NCI-H1105 treated with DMSO at 0.1 percent for 48 hours (cell line): Measurements from ENCODE around the gene CRYBA2.

ENCODE experiments used
- DNase-seq: peaks from one replicate; lab custom pipeline; 2025; lab: John Stamatoyannopoulos, UW

Gene CRYBA2

GRCh38 chr2:218993345-218994315 lies at the start of gene CRYBA2:
Gene CRYBA2 (minus strand): TSS chr2:218993422. CDS start chr2:218993176, 246 bp downstream.
- peak; percentile 35 for DNase-seq

- DNase-seq = no peak
Measured at GRCh38 chr2:219042750-219043149, 49.5 kb upstream of the CRYBA2 start.

GRCh38 chr2:219042157-219042556 lies 48.9 kb upstream of the CRYBA2 start:
- DNase-seq = no peak

GRCh38 chr2:219041252-219041651 lies 48.0 kb upstream of the CRYBA2 start, which contains the start of gene CFAP65:
Gene CFAP65 (minus strand): TSS chr2:219041516. CDS start chr2:219039048, 2,468 bp downstream.
- peak; percentile 68 for DNase-seq

GRCh38 chr2:219038600-219038999 lies 45.4 kb upstream of the CRYBA2 start:
- DNase-seq = no peak

GRCh38 chr2:219037783-219038499 lies 44.7 kb upstream of the CRYBA2 start:
- DNase-seq = no peak

- no peak for DNase-seq
Measured at GRCh38 chr2:219035942-219036341, 42.7 kb upstream of the CRYBA2 start.

- no peak for DNase-seq
Measured at GRCh38 chr2:219034823-219035222, 41.6 kb upstream of the CRYBA2 start.

GRCh38 chr2:219032051-219032745 lies 39.0 kb upstream of the CRYBA2 start:
- DNase-seq = no peak

- no peak for DNase-seq
Measured at GRCh38 chr2:219031005-219031738, 38.0 kb upstream of the CRYBA2 start.

GRCh38 chr2:219030177-219030940 lies 37.1 kb upstream of the CRYBA2 start:
- DNase-seq = no peak

GRCh38 chr2:219029829-219030165 lies 36.6 kb upstream of the CRYBA2 start:
- peak; percentile 68 for DNase-seq

GRCh38 chr2:219028996-219029828 lies 36.0 kb upstream of the CRYBA2 start:
- DNase-seq = no peak

- DNase-seq = no peak
Measured at GRCh38 chr2:219028141-219028540, 34.9 kb upstream of the CRYBA2 start.

GRCh38 chr2:219027511-219028055 lies 34.4 kb upstream of the CRYBA2 start:
- no peak for DNase-seq

- DNase-seq = no peak
Measured at GRCh38 chr2:219026946-219027345, 33.7 kb upstream of the CRYBA2 start.

- DNase-seq = no peak
Measured at GRCh38 chr2:219025637-219026585, 32.7 kb upstream of the CRYBA2 start.

- no peak for DNase-seq
Measured at GRCh38 chr2:219024059-219024458, 30.8 kb upstream of the CRYBA2 start.
